ENCODE measurements around the gene PACSIN1.

DNA sequence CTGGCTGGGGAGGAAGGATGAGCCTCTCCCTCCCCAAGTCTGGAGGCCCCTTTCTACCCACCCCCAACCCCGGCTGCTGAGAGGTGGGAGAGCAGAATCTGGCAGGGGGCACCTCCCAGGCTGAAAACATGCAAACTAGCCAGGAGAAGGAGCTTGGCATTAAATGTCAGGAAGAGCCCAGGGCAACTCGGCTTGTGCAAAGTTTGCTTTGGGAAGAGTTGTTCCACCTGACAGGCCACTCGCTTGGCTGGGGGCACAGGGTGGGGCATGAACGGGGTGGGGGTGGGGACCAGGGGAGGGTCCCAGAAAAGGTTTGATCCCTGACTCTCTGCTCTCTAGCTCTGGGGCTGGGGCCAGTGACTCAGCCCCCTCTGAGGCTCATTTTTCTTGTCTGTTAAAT, 87.3 kb downstream of the PACSIN1 start:
- TF ChIP-seq, protein P1, sequence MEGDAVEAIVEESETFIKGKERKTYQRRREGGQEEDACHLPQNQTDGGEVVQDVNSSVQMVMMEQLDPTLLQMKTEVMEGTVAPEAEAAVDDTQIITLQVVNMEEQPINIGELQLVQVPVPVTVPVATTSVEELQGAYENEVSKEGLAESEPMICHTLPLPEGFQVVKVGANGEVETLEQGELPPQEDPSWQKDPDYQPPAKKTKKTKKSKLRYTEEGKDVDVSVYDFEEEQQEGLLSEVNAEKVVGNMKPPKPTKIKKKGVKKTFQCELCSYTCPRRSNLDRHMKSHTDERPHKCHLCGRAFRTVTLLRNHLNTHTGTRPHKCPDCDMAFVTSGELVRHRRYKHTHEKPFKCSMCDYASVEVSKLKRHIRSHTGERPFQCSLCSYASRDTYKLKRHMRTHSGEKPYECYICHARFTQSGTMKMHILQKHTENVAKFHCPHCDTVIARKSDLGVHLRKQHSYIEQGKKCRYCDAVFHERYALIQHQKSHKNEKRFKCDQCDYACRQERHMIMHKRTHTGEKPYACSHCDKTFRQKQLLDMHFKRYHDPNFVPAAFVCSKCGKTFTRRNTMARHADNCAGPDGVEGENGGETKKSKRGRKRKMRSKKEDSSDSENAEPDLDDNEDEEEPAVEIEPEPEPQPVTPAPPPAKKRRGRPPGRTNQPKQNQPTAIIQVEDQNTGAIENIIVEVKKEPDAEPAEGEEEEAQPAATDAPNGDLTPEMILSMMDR (IDR thresholded peaks at IDR 0.05; ENCODE audit: poor library complexity) = no peak
- TF ChIP-seq EZH2 (IDR thresholded peaks at IDR 0.05; ENCODE audit: borderline replicate concordance) (no peak), EZH2phosphoT487 (IDR thresholded peaks at IDR 0.05; ENCODE audit: low read depth, severe bottlenecking, unreplicated experiment) (no peak)

Data from hepatocyte (in vitro differentiated cells).